BLaER1 (cell line): Measurements from ENCODE around the gene PEAK3.

ENCODE experiments used
- H3K27ac ChIP-seq: shearing (Covaris generic); formaldehyde crosslinking; 2 replicates; pipeline ENCODE4 v1.8.1; 2022
- H3K27me3 ChIP-seq: shearing (Covaris generic); formaldehyde crosslinking; 2 replicates; pipeline ENCODE4 v1.8.1; 2022
- H3K36me3 ChIP-seq: shearing (Covaris generic); formaldehyde crosslinking; 2 replicates; pipeline ENCODE4 v1.8.1; 2022
- H3K4me1 ChIP-seq: shearing (Covaris generic); formaldehyde crosslinking; 2 replicates; pipeline ENCODE4 v1.8.1; 2022
- H3K4me2 ChIP-seq: shearing (Covaris generic); formaldehyde crosslinking; 2 replicates; pipeline ENCODE4 v1.8.1; 2022
- H3K4me3 ChIP-seq: shearing (Covaris generic); formaldehyde crosslinking; 2 replicates; pipeline ENCODE4 v1.8.1; 2022
- H3K9ac ChIP-seq: shearing (Covaris generic); formaldehyde crosslinking; 2 replicates; pipeline ENCODE4 v1.8.1; 2022
- H3K9me3 ChIP-seq: shearing (Covaris generic); formaldehyde crosslinking; 2 replicates; pipeline ENCODE4 v1.8.1; 2022
- H4K20me1 ChIP-seq: shearing (Covaris generic); formaldehyde crosslinking; 2 replicates; pipeline ENCODE4 v1.8.1; 2022
- Cebpa-rat ChIP-seq: shearing (Covaris generic); IDR thresholded peaks from 2 replicates; pipeline ENCODE4 v1.8.1; 2022

PEAK3 gene

GRCh38 chr19:2271234-2272103 lies 10.5 kb downstream of the PEAK3 start:
- peaks cover 71% of the 10 kb centered on the region for H4K20me1 ChIP-seq

DNA sequence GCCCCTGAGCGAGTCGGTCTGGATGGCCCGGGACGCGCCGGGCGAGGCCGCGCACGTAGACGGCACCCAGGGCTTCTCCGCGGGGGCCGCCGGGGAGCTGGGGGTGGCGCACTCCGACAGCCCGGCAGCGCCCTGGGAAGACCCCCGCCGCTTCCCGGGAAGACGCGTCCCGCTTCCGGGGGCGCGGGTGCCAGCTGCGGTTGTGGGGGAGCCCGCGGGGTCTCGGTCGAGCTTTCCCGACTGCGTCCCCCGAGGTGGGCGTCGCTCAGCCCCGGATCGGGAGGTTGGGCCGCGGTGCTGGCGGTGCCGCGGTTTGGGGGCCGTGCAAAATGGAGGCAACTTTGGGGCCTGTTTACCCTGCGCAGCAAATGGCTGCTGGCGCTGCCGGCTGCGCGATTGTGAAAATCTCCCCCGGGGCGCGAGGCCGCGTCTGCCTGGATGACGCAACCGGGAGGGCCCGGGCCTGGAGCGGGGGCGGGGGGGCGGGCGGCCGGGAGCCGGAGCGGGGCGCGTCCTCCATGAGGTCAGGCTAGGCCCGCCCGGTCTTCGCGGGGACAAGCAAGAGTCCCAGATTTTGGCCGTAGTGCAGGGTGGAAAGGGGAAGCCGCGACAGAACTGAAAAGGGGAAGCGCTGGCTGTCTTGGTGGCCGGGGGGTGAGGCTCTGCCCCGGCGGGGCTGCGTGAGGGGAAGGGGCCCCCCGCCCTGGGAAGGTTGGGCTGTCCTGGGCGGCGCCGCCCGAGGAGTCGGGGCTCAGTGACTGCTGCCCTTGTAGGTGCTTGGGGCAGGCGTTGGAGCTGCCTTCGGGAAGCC lies 11.3 kb downstream of the PEAK3 start:
- peaks cover 63% of the 10 kb centered on the region for H4K20me1 ChIP-seq
- H3K4me1 ChIP-seq, result peaks cover 75% of the 10 kb centered on the region
- peak overlapping the region; percentile 99 for H3K4me2 ChIP-seq
- H3K9ac ChIP-seq, result peak overlapping the region; percentile 99
- TF ChIP-seq Cebpa-rat, result peak; percentile 58; the same call in 1 of the 2 replicates
- peak overlapping the region; percentile 99 for H3K27ac ChIP-seq
- H3K27me3 ChIP-seq, result no peaks in the 10 kb centered on the region
- peaks cover 29% of the 10 kb centered on the region for H3K36me3 ChIP-seq
- peak overlapping the region; percentile 99 for H3K4me3 ChIP-seq
- H3K9me3 ChIP-seq, result no peaks in the 10 kb centered on the region

More at GRCh38 chr19:2271234-2272103, 10.5 kb downstream of the PEAK3 start:
- Histone ChIP-seq H3K4me1 (peaks cover 75% of the 10 kb centered on the region), H3K9me3 (no peaks in the 10 kb centered on the region), H3K36me3 (peaks cover 38% of the 10 kb centered on the region), H3K27ac (peak overlapping the region; percentile 99), H3K4me2 (peak overlapping the region; percentile 99), H3K9ac (peak overlapping the region; percentile 99), H3K27me3 (no peaks in the 10 kb centered on the region), H3K4me3 (peak overlapping the region; percentile 99)
- no peak for TF ChIP-seq Cebpa-rat

GRCh38 chr19:2270157-2270422 lies 11.9 kb downstream of the PEAK3 start:
- no peak for TF ChIP-seq Cebpa-rat
- H4K20me1 ChIP-seq, result peaks cover 58% of the 10 kb centered on the region
- H3K36me3 ChIP-seq, result peaks cover 24% of the 10 kb centered on the region

GRCh38 chr19:2269244-2270156 lies 12.5 kb downstream of the PEAK3 start:
- TF ChIP-seq Cebpa-rat, result no peak
- H3K4me1 ChIP-seq, result peaks cover 75% of the 10 kb centered on the region
- H4K20me1 ChIP-seq, result peaks cover 52% of the 10 kb centered on the region
- H3K36me3 ChIP-seq, result peaks cover 24% of the 10 kb centered on the region
- H3K4me2 ChIP-seq, result peak overlapping the region; percentile 76
- H3K4me3 ChIP-seq, result peak overlapping the region; percentile 99
- H3K9ac ChIP-seq, result peak overlapping the region; percentile 99
- H3K9me3 ChIP-seq, result no peaks in the 10 kb centered on the region
- H3K27me3 ChIP-seq, result no peaks in the 10 kb centered on the region
- peak overlapping the region; percentile 99 for H3K27ac ChIP-seq

More at GRCh38 chr19:2270157-2270422, 11.9 kb downstream of the PEAK3 start:
- Histone ChIP-seq H3K9me3 (no peaks in the 10 kb centered on the region), H3K27me3 (no peaks in the 10 kb centered on the region), H3K4me2 (peak overlapping the region; percentile 67), H3K4me3 (peak overlapping the region; percentile 99), H3K9ac (peak overlapping the region; percentile 99), H3K4me1 (peaks cover 75% of the 10 kb centered on the region), H3K27ac (peak overlapping the region; percentile 99)

DNA sequence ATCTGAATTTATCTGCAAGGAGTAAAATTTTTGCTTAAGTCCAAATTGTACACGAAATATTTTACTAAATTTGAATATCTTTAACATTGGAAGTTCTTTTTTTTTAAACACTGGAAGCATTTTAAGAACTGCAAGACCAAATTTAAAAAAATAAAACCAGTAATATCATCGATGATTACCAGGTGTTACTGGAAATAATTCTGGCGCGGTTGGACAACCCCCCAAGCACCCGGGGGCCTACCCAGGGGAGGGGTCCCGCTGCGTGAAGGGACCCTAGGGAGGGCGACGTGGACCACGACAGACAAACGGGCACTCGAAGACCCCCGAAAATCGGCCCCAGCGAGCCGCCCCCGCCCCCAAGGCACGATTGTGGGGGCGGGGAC lies 13.1 kb downstream of the PEAK3 start:
- H3K4me1 ChIP-seq, result peaks cover 75% of the 10 kb centered on the region
- H3K36me3 ChIP-seq, result peaks cover 19% of the 10 kb centered on the region
- H3K27me3 ChIP-seq, result no peaks in the 10 kb centered on the region
- H3K27ac ChIP-seq, result peak overlapping the region; percentile 99
- peak overlapping the region; percentile 99 for H3K9ac ChIP-seq
- no peak for TF ChIP-seq Cebpa-rat
- H3K9me3 ChIP-seq, result no peaks in the 10 kb centered on the region
- H3K4me3 ChIP-seq, result peak overlapping the region; percentile 99
- peak overlapping the region; percentile 76 for H3K4me2 ChIP-seq
- H4K20me1 ChIP-seq, result peaks cover 45% of the 10 kb centered on the region

DNA sequence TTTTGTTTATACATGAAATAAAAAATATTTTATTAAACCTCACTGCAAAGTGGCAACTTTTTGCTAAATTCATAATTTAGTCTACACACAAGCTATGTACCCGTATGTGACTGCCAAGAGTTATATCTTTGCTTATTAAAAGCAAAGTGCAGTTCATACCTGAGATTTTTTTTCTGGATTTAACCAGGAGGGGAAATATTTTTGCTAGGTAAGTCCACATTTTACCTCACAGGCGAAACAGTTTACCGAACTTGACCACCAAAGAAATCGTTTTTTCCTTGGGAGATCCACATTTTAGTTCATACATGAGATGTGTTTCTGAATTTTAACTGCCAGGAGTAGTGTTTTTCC lies 13.5 kb downstream of the PEAK3 start:
- H4K20me1 ChIP-seq, result peaks cover 41% of the 10 kb centered on the region
- H3K27me3 ChIP-seq, result no peaks in the 10 kb centered on the region
- no peak for TF ChIP-seq Cebpa-rat
- H3K9ac ChIP-seq, result peak overlapping the region; percentile 99
- H3K4me2 ChIP-seq, result peak overlapping the region; percentile 76
- H3K9me3 ChIP-seq, result no peaks in the 10 kb centered on the region
- H3K36me3 ChIP-seq, result peaks cover 19% of the 10 kb centered on the region
- peaks cover 76% of the 10 kb centered on the region for H3K4me1 ChIP-seq
- peak overlapping the region; percentile 99 for H3K4me3 ChIP-seq
- H3K27ac ChIP-seq, result no peak overlapping the region

- H4K20me1 ChIP-seq, result peaks cover 21% of the 10 kb centered on the region
- H3K9ac ChIP-seq, result peak overlapping the region; percentile 16; the same call in 1 of the 2 replicates
- no peak overlapping the region for H3K4me3 ChIP-seq
- H3K4me2 ChIP-seq, result peak overlapping the region; percentile 76
- peaks cover 3% of the 10 kb centered on the region for H3K36me3 ChIP-seq
- H3K9me3 ChIP-seq, result no peaks in the 10 kb centered on the region
- no peak for TF ChIP-seq Cebpa-rat
- no peaks in the 10 kb centered on the region for H3K27me3 ChIP-seq
- peaks cover 75% of the 10 kb centered on the region for H3K4me1 ChIP-seq
- peak overlapping the region; percentile 64 for H3K27ac ChIP-seq
Observed at GRCh38 chr19:2266183-2266993, 15.6 kb downstream of the PEAK3 start.

DNA sequence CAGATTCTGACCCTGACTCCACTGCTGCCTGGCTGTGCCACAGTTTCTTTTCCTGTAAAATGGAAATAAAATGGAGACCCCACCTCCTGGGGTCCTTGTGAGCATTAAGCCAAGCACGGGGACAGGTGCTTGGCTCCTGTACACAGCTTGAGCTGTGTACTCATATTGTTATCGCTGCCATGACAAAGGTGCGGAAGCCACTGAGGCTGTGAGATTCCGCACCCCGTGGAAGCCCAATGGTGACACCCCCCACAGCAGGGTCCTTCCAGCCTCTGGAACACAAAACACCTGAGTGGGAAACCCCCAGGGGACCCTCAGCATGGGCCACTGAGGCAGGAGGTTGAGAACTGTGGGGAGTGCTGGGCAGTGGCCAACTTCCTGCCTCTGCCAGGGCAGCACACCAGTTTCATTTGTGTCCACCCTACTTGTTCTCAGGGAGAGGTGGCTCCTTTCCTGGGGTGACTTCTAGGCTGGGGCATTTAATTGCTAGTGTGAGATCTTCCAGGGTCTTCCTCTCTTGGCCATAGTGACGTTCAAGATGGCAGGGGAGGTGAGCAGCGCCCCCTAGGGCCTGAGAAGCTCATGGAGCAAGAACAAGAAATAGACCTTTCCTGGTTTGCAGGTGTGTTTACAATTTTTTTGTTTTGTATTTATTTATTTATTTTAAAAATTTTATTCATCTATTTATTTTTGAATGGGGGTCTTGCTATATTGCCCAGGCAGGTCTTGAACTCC lies 20.4 kb downstream of the PEAK3 start:
- H4K20me1 ChIP-seq, result no peaks in the 10 kb centered on the region
- peaks cover 98% of the 10 kb centered on the region for H3K4me1 ChIP-seq
- no peaks in the 10 kb centered on the region for H3K36me3 ChIP-seq
- TF ChIP-seq Cebpa-rat, result no peak
- no peak overlapping the region for H3K4me3 ChIP-seq
- H3K27ac ChIP-seq, result no peak overlapping the region
- 0 out of 2 replicates have a peak overlapping the region, but pooled peaks have one; percentile 13 for H3K4me2 ChIP-seq
- no peaks in the 10 kb centered on the region for H3K9me3 ChIP-seq
- H3K9ac ChIP-seq, result no peak overlapping the region
- no peaks in the 10 kb centered on the region for H3K27me3 ChIP-seq
